Common myeloid progenitor, CD34-positive (primary cell): Measurements from ENCODE around the gene UBR3.
"Not testable (repeated sequence)": the region's sequence is repeated elsewhere in the genome, so short reads cannot be mapped to it uniquely, and the experiment has no call there.

Source experiments
- CTCF ChIA-PET: fragments of 350-600 bp; sonication (Branson Sonifier 250); formaldehyde crosslinking; loops from one replicate; lab custom pipeline; 2021; ENCODE audit warnings: antibody characterized with exemption; lab: Charles Lee
- POLR2A ChIA-PET: fragments of 350-600 bp; sonication (Branson Sonifier 250); formaldehyde crosslinking; loops from one replicate; lab custom pipeline; 2021; ENCODE audit warnings: antibody characterized with exemption; lab: Charles Lee
- DNase-seq, 3 donors: peaks; one replicate each; pipeline versions ENCODE4 v3.0.0 to v3.0.0-alpha.2; 2013
- H3K27ac ChIP-seq, 2 experiments: 1 replicate in 1 of 2; 2 replicates in 1 of 2; pipeline ENCODE4 v1.7.0; 2013; ENCODE audit warnings: inconsistent platforms in 2 of 2, low read length in 2 of 2, mild to moderate bottlenecking in 2 of 2, low read depth in 1 of 2, moderate library complexity in 1 of 2; ENCODE audit not compliant: severe bottlenecking in 2 of 2, insufficient read depth in 1 of 2, poor library complexity in 1 of 2
- H3K27me3 ChIP-seq, 5 experiments: replicated peaks in 2 of 5; 1 replicate in 3 of 5; 2 replicates in 2 of 5; pipeline versions ENCODE4 v1.6.1 to v1.7.0; 2013; ENCODE audit warnings: low read length in 4 of 5, mild to moderate bottlenecking in 2 of 5, moderate library complexity in 2 of 5, inconsistent platforms in 1 of 5; ENCODE audit not compliant: insufficient read depth in 5 of 5, control insufficient read depth in 4 of 5
- H3K36me3 ChIP-seq, 4 experiments: 1 replicate in 2 of 4; 2 replicates in 2 of 4; pipeline versions ENCODE4 v1.6.1 to v1.7.0; 2013; ENCODE audit warnings: low read length in 3 of 4, control low read depth in 1 of 4, mild to moderate bottlenecking in 1 of 4; ENCODE audit not compliant: control insufficient read depth in 4 of 4, insufficient read depth in 4 of 4
- H3K4me1 ChIP-seq, 4 experiments: 1 replicate in 3 of 4; 2 replicates in 1 of 4; pipeline versions ENCODE4 v1.6.1 to v1.7.1; 2013; ENCODE audit warnings: low read length in 3 of 4, mild to moderate bottlenecking in 3 of 4, control low read depth in 1 of 4, inconsistent platforms in 1 of 4, moderate library complexity in 1 of 4; ENCODE audit not compliant: control insufficient read depth in 4 of 4, insufficient read depth in 4 of 4; ENCODE audit errors: control extremely low read depth in 1 of 4
- H3K4me3 ChIP-seq, 7 experiments: 1 replicate in 4 of 7; 2 replicates in 3 of 7; pipeline versions ENCODE4 v1.5.1 to v1.7.0; 2013; ENCODE audit warnings: mild to moderate bottlenecking in 7 of 7, low read length in 6 of 7, moderate library complexity in 6 of 7, inconsistent platforms in 2 of 7, low read depth in 2 of 7, control low read depth in 1 of 7; ENCODE audit not compliant: insufficient read depth in 4 of 7, control insufficient read depth in 1 of 7; ENCODE audit errors: extremely low read depth in 1 of 7
- H3K9me3 ChIP-seq, 5 experiments: 1 replicate in 4 of 5; 2 replicates in 1 of 5; pipeline versions ENCODE4 v1.6.1 to v1.7.1; 2013; ENCODE audit warnings: low read length in 4 of 5, mild to moderate bottlenecking in 2 of 5, inconsistent platforms in 1 of 5, low read depth in 1 of 5, moderate library complexity in 1 of 5; ENCODE audit not compliant: control insufficient read depth in 4 of 5, insufficient read depth in 2 of 5; ENCODE audit errors: control extremely low read depth in 1 of 5
- WGBS: methylation state at CpG from one replicate; pipeline ENCODE4 v1.1.5; 2013; ENCODE audit not compliant: insufficient coverage; 5-methylcytosine and 5-hydroxymethylcytosine counted together

Gene UBR3

GRCh38 chr2:169839954-169840746 is 12.9 kb downstream of the UBR3 start:
- POLR2A ChIA-PET, result no interaction called here
- CTCF ChIA-PET, result interaction anchor here (0.8 to 0.9 kb wide), 3 partner anchors 12 to 26 kb away, joined by 3 to 4 read pairs (median 3); partner anchors contain the start of gene UBR3
- no peak overlapping the region for H3K27ac ChIP-seq
- WGBS, result 93% methylated on average over 9 of the region's 10 CpGs
- no peaks in the 10 kb centered on the region for H3K4me1 ChIP-seq
- peak overlapping the region in 1 of 7 experiments; percentile 10 for H3K4me3 ChIP-seq
- peaks cover 0 to 8% (median 5%) of the 10 kb centered on the region in 4 experiments for H3K36me3 ChIP-seq
- no peaks in the 10 kb centered on the region for H3K9me3 ChIP-seq
- peak; percentile 9 to 63 (median 30) for DNase-seq
- no peaks in the 10 kb centered on the region for H3K27me3 ChIP-seq

- Histone ChIP-seq H3K27ac (no peak overlapping the region), H3K4me1 (no peaks in the 10 kb centered on the region), H3K36me3 (peaks cover 0 to 8% (median 5%) of the 10 kb centered on the region in 4 experiments), H3K27me3 (no peaks in the 10 kb centered on the region), H3K4me3 (no peak overlapping the region), H3K9me3 (no peaks in the 10 kb centered on the region)
- WGBS, result 100% methylated on average over 2 of the region's 2 CpGs
- DNase-seq, result no peak
- POLR2A ChIA-PET, result no interaction called here
- CTCF ChIA-PET, result interaction anchor here (0.8 to 0.9 kb wide), 2 partner anchors 13 to 25 kb away, joined by 3 to 4 read pairs; partner anchors contain the start of gene UBR3
Observed at GRCh38 chr2:169840747-169841142, 13.5 kb downstream of the UBR3 start.

- H3K27ac ChIP-seq, H3K4me1 ChIP-seq, H3K36me3 ChIP-seq, POLR2A ChIA-PET, H3K4me3 ChIP-seq, H3K27me3 ChIP-seq, H3K9me3 ChIP-seq, DNase-seq: not testable (repeated sequence)
- 96% methylated on average over 8 of the region's 24 CpGs for WGBS
- CTCF ChIA-PET, result interaction anchor here (1.5 kb wide), 1 partner anchor 15 kb away, joined by 3 read pairs; the partner anchor contains the start of gene UBR3
Observed at GRCh38 chr2:169841625-169842024, 14.4 kb downstream of the UBR3 start.

GRCh38 chr2:169845016-169845415 is 17.8 kb downstream of the UBR3 start:
- H3K4me3 ChIP-seq, result no peak overlapping the region
- POLR2A ChIA-PET, result no interaction called here
- CTCF ChIA-PET, result interaction anchor here (0.9 to 1.9 kb wide), 2 partner anchors 11 to 21 kb away, joined by 3 to 4 read pairs; no protein-coding TSS in a partner anchor

DNA sequence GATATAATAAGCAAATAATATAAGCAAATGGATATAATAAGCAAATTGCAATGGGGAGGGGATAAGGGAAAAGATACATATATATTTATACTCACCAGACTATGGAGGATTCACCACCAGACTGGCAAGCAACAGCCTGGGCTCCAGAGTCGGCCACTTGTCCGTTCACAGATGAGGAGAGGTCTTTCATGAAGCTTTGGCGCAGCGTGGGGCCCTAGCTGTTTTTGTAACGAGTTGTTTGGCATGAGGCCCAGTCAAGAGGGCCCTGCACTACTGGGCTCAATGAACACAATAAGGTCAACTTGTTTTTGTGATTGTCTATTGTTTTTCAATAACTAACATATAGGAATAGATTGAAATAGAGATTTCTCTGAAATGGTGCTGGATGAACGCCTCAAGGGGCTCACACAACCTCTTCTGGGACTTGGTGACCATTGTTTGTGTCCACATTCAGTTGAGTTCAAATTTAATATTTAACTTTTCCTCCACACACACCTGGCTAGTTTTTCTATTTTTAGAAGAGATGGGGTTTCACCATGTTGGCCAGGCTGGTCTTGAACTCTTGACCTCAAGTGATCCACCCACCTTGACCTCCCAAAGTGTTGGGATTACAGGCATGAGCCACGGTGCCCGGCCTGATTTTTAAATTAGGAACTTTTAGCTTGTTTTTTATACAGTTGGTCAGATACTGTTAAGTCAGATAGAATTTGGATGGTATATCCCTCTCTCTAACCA is 21.9 kb downstream of the UBR3 start:
- CTCF ChIA-PET, result interaction anchor here (1.0 kb wide), 2 partner anchors 15 to 21 kb away, joined by 3 read pairs; no protein-coding TSS in a partner anchor
- POLR2A ChIA-PET, H3K4me1 ChIP-seq, H3K27me3 ChIP-seq, H3K36me3 ChIP-seq, H3K27ac ChIP-seq, DNase-seq: not testable (repeated sequence)
- H3K9me3 ChIP-seq, result peaks cover 0 to 11% (median 0%) of the 10 kb centered on the region in 5 experiments
- peak overlapping the region in 1 of 7 experiments; percentile 25 for H3K4me3 ChIP-seq
- WGBS, result 100% methylated on average over 2 of the region's 8 CpGs

More at GRCh38 chr2:169845016-169845415, 17.8 kb downstream of the UBR3 start:
- DNase-seq, result no peak
- Histone ChIP-seq H3K27me3 (no peaks in the 10 kb centered on the region), H3K36me3 (peaks cover 2 to 13% (median 7%) of the 10 kb centered on the region in 4 experiments), H3K4me1 (peaks cover 0 to 3% (median 0%) of the 10 kb centered on the region in 4 experiments), H3K9me3 (peaks cover 0 to 11% (median 0%) of the 10 kb centered on the region in 5 experiments), H3K27ac (no peak overlapping the region)
- WGBS, result 100% methylated on average over 1 of the region's 2 CpGs

- 71% methylated on average over 1 of the region's 1 CpG for WGBS
Observed at GRCh38 chr2:169849710-169850109, 22.5 kb downstream of the UBR3 start.

More at GRCh38 chr2:169849710-169850109, 22.5 kb downstream of the UBR3 start:
- Histone ChIP-seq H3K4me1 (peaks cover 0 to 6% (median 2%) of the 10 kb centered on the region in 4 experiments), H3K4me3 (peak overlapping the region in 1 of 7 experiments; percentile 25), H3K36me3 (peaks cover 2 to 5% (median 5%) of the 10 kb centered on the region in 4 experiments), H3K27ac (no peak overlapping the region), H3K27me3 (no peaks in the 10 kb centered on the region), H3K9me3 (peaks cover 0 to 11% (median 0%) of the 10 kb centered on the region in 5 experiments)
- CTCF ChIA-PET, result interaction anchor here (1.0 kb wide), 2 partner anchors 16 to 21 kb away, joined by 3 read pairs; no protein-coding TSS in a partner anchor
- peak in 2 of 3 donors; percentile 11 to 21 for DNase-seq
- POLR2A ChIA-PET, result no interaction called here
